GM19035 (cell line): ENCODE results near the gene DIAPH1.
"Not testable (repeated sequence)": the region's sequence is repeated elsewhere in the genome, so short reads cannot be mapped to it uniquely, and the experiment has no call there.

Experiments
- ATAC-seq: cut with Tn5 transposase; IDR thresholded peaks from one replicate; pipeline ENCODE4 v1.9.1; 2021; ENCODE audit not compliant: unreplicated experiment

The DIAPH1 gene

GRCh38 chr5:141613344-141613743, 5.5 kb downstream of the DIAPH1 start:
- no peak for ATAC-seq

DNA sequence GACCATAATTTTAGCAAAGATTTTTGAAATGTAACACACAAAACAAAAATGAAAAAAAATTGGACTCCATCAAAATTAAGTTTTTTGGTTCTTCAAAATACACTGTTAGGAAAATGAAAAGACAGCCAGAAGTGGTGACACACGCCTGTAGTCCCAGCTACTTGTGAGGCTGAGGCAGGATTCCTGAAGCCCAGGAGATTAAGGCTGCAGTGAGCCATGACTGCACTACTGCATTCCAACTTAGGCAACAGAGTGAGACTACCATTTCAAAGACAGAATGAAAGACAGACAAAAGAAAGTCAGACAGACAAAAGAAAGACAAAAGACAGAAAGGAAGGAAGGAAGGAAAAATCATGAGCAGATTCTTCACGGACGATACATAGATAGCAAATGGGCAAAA, 7.5 kb downstream of the DIAPH1 start:
- no peak for ATAC-seq

- ATAC-seq = not testable (repeated sequence)
These were observed 8.9 kb downstream of the DIAPH1 start for GRCh38 chr5:141609921-141610320.

- ATAC-seq = no peak
These were observed 9.8 kb downstream of the DIAPH1 start for GRCh38 chr5:141609044-141609443.

DNA sequence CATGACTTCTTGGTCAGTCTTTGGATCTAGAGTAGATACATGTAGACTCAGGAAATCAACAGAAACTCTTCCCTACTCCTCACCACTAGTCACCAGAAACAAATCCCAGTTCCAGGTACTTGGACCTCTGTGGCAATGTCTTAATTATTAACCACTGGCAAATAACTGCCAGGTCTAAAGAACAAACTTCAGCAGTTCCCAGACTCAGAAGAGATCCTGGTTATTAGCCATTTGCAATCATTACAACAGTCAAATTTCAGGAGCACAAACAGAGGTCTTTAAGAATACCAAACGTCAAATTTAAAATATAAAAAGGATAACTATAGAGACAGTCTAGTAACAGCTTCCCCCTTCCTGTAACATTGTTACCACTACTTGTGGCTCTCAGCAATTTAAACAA, 10.2 kb downstream of the DIAPH1 start:
- ATAC-seq = no peak

DNA sequence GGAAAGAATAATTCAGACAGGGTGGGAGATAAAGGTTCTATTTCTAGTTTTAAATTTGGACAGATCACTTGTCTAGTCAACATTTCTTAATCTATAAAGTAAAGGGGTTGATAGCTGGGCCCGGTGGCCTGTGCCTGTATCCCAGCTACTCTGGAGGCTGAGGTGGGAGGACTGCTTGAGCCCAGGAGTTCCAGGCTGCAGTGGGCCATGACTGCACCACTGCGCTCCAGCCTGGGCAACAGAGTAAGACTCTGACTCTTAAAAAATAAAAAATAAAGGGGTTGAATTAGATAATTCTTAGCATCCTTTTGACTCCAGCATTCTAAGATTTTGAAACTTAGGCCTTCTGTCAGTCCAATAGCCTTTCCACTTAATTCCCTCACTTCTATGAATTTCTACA, 10.8 kb downstream of the DIAPH1 start:
- no peak for ATAC-seq

DNA sequence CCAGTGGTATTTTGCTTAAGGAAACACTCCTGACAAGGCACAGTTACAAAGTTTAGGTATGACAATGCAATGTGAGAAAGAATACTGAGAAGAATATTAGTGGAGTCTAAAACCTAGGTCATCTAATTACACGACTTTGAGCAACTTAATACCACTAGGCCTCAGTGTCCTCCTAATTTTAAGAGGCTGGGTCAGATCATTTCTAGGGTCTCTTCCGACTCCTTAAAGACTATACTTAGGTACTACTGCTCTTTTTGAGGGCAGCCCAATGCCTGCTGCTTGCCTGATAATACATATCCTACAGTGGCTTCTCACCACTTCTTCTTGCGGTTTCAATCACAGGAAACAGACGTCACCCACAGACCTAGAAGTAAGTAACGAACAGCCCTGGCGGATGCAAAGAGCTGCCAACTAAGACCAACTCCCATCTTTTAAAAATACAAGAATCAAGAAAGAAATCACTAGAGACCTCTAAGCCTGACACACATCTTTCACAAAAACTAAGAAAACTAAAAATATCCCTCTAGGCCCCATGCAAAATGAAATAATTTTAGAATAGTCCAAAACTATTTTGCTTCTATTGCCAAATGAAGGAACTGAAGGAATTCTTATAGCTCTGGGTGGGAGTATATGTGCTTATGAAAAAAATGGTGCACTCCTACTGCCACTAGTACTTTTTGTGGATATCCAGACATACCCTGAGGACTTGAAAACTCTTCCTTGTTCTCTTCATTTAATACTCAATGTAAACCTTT, 13.1 kb downstream of the DIAPH1 start:
- peak; percentile 96 for ATAC-seq

- no peak for ATAC-seq
These were observed 14.7 kb downstream of the DIAPH1 start for GRCh38 chr5:141603923-141604717.

- no peak for ATAC-seq
These were observed 16.2 kb downstream of the DIAPH1 start for GRCh38 chr5:141602606-141603005.

DNA sequence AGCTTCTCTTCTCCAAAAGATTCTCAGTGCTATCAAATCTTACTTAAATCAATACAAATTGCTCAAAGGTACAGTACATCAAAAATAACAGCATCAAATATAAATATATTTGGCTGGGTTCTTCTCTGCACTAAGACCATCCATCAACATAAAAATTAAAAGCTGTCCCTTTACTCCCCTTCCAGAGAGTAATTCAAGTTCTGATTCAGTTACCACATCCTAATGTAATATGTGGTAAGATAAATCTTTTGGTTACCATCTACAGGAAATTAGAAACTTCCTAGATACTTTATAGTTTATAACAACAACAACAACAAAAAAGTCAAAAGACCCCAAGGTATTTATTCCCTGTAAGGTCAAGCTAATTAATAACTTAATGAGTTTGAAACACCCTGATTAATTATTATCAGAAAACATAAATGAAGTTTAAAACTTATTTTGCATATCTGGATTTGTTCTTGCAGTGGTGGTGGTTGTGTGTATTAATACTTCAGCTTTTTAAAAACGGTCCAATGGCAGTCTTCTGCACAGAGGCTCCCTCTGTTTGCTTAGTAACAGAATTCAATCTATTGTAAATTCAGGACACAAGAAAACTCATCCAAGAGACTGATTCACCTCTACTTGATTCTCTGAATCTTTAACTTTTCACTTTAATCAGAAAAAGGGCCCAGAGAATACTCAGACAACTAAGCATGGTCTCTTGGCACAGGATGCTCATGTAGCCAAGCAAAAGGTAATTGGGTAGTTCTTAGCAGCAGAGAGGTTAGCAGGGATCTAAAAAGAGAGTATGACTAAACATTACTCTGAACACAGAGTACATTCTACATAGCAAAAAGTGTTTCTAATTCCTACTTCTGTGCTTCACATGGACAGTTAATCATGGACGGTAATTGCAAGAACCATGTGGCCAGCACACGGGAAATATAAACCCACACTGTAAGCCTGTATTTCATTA, 20.1 kb downstream of the DIAPH1 start:
- no peak for ATAC-seq

DNA sequence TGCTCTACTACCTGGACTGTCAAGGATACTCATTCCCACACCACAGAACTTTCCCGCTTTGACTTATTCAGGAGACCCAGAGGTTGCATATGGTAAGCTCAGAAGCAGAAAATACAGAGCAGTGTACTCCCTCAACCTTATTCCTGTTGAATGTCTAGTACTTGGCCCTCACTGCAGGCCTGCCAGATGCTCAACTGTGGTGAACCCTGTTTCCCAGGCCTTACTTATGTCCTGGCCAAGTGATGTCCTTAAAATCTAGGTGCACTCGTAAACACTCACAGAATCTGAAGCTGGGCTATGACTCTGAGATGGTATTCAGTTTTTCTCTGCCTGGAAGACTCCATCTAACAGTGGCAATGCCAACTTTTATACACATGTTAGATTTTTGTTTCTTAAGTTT, 21.0 kb downstream of the DIAPH1 start:
- ATAC-seq = no peak

DNA sequence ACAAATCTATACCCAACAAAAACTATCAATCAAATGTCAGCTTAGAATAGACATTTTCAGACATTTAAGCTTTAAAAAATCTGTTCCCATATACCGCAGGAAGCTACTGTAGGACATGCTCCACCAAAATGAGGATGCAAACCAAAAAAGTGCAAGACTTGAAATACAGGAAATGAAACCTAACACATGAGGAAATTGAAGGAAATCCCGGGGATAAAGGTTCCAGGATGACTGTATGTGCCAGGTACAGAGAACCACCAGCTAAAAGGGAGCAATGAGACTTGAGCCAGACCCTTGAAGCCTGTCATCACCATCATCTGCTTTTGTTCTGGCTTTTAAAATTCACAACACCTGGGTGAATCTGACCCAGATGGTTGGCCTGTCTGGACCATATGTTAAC, 21.4 kb downstream of the DIAPH1 start:
- no peak for ATAC-seq

GRCh38 chr5:141596867-141597266, 21.9 kb downstream of the DIAPH1 start:
- no peak for ATAC-seq

GRCh38 chr5:141590127-141590526, 28.7 kb downstream of the DIAPH1 start:
- ATAC-seq = no peak

GRCh38 chr5:141586246-141586645, 32.6 kb downstream of the DIAPH1 start:
- no peak for ATAC-seq

DNA sequence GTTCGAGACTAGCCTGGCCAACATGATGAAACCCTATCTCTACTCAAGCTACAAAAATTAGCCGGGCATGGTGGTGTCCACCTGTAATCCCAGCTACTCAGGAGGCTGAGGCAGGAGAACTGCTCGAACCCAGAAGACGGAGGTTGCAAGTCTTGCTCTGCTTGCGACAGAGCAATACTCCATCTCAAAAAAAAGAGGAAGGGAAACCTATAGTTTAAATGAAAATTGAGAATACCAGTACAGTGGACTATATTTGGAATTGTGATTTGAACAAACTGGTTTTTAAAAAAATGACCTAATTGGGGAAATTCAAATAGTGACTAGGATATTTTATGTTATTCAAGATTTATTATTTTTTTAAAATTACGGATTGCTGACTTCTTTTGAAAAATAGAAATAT, 33.2 kb downstream of the DIAPH1 start:
- ATAC-seq = no peak

DNA sequence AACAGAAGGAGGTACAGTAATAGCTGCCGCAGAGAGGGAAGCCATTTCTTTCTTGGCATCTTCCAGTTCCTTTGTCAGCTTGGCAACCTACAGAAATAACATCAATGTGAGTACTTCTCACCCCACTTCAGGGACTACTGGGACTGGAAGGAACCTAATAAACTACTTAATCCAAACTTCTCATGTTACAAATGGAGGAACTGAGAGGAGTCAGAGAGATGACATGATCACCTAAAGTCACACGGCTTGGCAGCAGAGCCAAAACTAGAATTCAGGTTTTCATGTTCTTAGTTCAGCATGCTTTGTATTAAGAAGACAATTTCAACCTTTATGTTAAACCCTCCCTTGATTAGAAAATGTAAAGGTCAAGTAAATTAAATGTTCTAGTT, 44.7 kb downstream of the DIAPH1 start:
- no peak for ATAC-seq

GRCh38 chr5:141573489-141574121, 45.2 kb downstream of the DIAPH1 start:
- no peak for ATAC-seq

GRCh38 chr5:141570655-141571054, 48.1 kb downstream of the DIAPH1 start:
- ATAC-seq = no peak

DNA sequence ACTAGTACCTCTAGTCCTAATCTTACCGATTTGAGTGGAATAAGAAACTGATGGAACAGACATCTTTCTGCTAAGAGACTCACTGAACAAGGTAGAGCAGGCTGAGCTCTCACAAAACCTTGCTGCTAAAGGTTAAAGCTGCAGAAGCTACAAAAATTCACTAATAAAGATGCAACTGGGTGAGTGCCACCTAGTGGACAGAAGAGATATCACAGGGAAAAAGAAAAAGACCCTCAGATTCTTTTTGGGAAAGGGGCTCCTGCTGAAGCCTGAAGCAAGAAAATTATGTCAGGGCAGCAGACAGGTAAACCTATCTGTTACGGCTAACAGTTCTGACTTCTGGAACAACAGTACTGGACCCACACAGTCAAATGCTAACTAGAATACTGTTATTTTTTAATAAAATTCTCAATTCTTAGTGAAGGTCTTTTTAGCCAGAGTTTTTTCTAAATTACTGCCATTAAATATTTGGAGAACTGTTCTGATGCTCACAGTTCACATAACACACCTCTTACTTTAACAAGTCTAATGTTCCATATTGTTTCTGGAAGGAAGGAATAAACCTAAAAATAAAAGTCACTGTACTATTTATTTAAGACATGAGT, 51.2 kb downstream of the DIAPH1 start:
- ATAC-seq = no peak
